DMS79 (cell line): ENCODE data around the gene FASN.

ENCODE experiments used
- DNase-seq: peaks from one replicate; lab custom pipeline; 2025; lab: John Stamatoyannopoulos, UW

FASN gene

DNA sequence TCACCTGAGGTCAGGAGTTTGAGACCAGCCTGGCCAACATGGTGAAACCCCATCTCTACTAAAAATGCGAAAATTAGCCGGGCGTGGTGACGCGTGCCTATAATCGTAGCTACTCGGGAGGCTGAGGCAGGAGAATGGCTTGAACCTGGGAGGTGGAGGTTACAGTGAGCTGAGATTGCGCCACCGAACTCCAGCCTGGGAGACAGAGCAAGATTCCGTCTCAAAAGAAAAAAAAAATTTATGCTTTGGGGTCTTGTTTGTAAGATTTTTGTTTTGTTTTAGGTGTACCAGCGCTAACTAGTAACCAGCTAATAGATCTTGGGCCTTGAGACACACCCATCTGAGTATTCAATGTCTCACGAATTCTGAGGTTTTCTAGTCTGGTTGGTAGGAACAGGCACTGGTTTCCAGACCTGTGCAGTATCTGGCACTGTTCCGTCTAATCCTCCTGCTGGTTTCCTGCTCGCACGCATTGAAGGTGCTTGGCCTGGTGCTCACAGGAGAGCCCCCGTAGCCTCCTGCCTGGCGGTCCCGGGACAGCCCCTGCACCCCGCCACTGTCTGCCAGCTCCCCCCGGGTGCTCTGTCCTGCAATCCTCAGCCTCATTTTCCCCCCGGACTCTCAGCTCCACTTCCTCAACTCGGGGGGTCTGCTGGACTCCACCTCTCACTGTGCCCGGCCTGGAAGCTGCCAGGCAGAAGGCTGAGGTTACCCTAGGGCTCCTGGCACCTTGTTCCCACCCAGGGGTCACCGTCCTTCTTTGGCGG, 21.8 kb downstream of the FASN start:
- no peak for DNase-seq

DNA sequence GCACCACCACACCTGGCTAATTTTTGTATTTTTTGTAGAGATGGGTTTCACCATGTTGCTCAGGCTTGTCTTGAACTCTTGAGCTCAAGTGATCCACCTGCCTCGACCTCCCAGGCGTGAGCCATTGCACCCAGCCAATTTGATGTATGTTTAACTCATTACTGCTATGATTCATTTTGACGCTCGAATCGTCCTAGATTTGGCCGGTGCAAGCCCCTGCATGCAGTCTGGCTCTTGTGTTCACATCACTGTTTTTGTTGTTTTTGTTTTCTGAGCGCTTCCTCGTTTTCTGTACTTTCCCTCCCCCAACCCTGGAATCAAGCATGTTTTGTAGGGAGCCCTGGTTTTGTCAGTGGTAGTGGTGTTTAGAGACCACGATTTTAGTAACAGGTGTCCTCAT, 24.6 kb downstream of the FASN start:
- DNase-seq: no peak

DNA sequence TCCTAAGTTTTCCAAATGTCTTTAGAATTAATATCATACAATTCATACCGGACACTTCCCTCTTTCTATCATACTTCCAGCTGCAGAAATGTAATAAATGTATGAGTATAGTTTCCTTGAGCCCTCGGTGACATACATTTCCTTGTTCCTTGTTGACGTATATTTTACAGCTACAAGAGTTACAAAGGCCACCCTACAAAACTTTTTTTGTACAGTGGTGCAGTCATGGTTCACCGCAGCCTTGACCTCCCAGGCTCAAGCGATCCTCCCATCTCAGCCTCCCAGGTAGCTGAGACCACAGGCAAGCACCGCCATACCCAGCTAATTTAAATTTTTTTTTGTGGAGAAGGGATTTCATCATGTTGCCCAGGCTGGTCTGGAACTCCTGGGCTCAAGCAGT, 25.2 kb downstream of the FASN start:
- no peak for DNase-seq

DNA sequence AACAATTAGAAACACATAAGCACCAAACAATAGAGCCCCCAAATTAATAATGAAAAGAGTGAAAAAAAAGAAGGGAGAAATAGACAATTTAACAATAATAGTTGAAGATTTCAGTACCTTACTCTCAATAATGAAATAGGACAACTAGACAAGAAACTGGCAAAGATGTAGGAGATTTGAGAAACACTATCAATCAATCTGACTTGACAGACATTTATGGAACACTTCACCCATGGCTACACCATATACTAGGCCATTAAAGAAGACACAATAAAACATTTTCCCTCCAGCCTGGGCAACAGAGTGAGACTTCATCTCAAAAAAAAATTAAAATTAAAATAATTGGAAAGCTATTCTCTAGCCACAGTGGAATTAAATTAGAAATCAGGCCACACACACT, 27.4 kb downstream of the FASN start:
- DNase-seq: no peak

GRCh38 chr17:82065638-82066303, 32.3 kb downstream of the FASN start, which contains the start of gene DUS1L:
TSS of gene DUS1L (minus strand) at chr17:82065804. CDS start at chr17:82065059, 745 bp downstream.
- DNase-seq: no peak

DNA sequence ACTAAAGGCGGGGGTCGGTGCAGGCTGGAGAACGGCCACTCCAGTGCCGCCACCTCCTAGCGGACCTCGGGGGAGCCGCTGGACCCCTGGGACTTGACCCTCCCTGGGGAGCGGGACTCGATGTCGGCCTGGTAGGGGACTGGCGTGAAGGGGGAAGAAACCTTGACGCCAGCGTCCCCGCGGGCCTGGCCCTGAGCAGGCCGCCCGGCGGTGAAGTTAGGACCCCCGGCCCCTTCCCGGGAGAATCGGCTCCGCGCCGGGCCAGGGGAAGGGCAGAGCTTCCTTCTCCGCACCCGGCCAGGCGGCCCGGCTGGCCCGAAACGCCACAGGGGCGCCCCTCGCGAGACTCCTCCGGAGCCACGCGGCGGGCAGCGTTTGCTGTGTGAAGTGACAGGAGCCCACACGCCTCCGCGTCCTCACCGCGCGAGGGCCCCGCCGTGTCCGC, 32.8 kb downstream of the FASN start:
- DNase-seq: no peak

DNA sequence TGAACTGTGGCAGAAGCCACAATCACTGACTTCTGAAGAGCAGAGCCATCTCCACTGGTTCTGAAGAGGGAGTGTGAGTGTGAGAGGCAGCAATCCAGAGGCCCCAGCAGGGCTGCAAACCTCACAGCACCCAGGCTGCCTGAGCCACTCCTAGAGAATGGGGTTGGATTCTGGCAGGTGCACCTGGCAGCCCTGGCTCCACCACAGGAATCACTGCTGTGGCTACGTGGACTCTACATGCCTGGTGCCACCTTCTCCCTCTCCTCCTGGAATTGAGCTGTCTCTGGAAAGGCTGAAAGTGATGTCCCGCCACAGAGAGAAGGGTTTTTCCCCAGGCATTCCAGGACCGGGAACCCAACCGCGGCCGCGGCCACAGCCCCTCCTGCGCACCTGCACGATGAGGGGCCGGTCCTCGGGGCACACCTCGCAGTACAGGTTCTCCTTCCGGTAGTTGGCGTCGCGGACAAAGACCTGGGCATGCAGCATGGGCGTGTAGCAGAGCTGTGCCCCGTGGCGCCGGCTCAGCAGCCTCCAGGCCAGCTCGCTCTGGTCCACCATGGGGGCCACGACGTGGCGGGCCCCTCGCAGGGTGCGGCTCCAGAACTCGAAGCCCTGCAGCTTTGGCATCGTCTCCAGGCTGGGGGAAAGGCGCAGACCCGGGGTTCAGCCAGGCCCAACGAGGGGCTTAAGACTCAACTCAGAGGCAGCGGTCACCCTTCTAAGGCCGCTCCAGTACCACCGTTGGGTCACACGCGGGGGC, 33.4 kb downstream of the FASN start:
- DNase-seq: no peak

GRCh38 chr17:82063424-82064415, 34.3 kb downstream of the FASN start:
- no peak for DNase-seq

- no peak for DNase-seq
Measured at GRCh38 chr17:82062984-82063368, 35.1 kb downstream of the FASN start.

- DNase-seq: no peak
Measured at GRCh38 chr17:82062076-82062983, 35.7 kb downstream of the FASN start.

DNA sequence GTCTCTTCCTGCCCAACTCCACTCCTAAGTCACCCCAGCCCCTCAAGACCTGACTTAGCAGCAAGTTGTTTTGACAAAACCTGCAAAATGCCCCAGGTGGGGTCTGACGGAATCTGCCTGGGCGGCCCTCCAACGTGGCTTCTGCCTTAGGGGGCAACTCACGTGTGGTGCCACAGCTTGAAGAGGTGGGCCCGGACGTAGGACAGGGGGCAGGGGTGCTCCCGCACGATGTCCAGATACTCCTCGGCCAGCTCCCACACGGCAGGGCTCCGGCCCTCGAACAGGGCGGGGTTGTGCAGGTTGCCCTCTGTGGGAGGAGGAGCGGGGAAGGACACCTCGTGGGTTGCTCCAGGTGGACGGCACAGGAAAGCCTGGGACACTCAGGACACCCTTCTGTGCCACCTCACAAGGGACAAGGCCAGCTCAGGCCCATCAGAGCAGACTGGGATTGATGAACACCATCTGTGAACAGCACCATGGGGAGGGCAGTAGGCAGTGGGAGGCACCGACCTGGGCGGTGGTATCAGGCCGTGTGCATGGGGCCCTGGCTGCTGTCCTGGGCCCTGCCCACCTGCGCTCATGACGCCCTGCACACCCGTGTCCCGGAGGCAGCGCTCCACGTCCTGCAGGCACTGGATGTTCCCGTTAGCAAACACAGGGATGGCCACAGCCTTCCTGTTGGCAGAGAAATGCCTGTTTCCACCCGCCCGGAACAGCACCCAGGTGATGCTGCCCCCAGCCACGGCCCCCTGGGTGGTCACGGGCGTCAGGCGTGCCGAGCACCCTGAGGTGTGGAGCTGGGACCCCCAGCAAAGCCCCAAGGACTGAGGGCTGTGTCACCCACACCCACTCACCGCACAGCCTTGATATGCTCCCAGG, 36.8 kb downstream of the FASN start:
- DNase-seq: no peak

DNA sequence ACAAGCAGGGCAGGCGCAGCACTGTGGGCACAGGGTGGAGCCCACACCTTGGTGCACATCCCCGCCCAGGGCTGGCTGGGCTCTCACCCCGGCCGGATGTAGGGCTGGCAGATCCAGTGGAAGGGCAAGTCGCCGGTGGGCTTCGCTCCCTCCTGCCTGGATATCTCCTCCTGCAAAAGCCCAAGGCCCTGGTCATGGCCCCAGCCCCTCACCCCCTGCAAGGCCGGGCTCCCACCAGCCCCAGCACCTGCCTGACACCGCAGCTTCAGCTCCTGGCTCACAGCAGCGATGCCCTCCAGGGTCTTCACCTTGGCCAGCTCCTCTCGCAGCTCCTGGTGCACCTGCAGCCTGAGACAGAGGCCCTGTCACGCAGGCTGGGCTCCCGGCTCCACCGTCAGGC, 37.4 kb downstream of the FASN start:
- no peak for DNase-seq

DNA sequence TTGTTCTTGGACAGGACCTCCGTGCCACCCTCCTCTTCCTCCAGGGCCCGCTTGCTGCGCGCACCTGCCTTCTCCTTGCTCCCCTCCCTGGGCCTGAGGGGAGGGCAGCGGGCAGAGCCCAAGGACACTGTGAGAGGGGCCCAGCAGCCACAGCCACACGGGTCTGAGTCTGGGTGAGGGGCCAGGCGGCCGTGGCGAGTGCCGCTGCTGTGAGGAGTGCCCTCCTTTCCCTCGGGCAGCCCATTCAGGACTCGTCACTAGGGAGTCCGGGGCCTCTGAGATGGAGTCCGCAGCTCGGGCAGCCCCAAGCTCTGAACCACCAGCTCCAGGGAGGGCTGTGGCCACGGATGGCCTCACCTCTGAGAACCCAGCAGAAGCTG, 38.0 kb downstream of the FASN start:
- DNase-seq: no peak

DNA sequence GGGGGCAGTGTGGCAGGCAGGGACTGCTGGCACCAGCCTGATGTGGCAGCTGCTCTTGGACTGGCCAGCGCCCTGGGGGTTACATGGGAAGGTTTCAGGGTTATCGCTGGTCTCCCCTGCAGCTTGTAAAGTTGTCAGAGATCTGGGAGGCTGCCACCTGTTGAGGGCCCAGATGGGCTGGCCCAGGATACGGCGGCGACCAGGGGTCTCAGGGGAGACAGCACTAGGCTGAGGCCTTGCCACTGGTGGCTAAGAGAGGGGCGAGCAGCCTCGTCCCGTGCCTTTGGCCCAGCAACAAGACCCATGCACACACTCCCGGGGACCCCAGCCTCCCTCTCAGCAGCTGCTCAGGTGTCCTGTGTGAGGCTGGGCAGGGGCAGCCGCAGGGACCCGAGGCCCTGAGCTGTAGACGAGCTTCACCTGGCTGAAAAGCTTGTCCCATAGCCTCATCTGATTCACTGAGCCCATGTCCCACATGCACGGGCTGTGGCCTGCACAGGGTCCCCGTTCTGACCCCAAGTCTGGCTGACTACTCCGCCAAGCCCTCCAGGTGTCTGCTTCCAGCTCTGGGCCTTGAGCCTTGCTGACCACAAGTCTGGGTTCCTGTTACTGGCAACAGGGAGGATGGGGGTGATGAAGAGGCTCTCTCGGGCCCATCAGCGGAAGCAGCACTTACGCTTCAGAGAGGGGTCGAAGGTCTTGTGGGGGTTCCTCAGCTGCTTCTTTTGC, 38.6 kb downstream of the FASN start:
- DNase-seq: no peak

DNA sequence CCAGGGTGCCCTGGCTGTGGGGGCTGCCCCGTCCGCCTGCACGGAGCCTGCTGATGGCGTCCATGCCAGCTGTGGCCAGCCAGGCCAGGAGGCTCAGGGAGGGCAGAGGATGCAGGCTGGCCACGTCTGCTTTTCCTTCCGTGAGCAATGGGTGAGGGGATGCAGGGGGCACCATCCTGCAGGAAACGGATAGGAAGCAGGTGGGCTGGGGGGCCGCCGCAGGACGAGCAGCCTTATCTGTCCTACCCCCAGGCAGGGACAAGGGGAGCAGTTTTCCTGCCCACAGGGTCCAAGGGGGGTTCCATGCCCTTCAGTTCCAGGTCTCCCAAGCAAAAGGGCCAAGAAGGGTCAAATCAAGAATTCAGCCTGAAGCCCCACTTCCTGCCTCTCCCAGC, 39.2 kb downstream of the FASN start:
- DNase-seq: no peak

DNA sequence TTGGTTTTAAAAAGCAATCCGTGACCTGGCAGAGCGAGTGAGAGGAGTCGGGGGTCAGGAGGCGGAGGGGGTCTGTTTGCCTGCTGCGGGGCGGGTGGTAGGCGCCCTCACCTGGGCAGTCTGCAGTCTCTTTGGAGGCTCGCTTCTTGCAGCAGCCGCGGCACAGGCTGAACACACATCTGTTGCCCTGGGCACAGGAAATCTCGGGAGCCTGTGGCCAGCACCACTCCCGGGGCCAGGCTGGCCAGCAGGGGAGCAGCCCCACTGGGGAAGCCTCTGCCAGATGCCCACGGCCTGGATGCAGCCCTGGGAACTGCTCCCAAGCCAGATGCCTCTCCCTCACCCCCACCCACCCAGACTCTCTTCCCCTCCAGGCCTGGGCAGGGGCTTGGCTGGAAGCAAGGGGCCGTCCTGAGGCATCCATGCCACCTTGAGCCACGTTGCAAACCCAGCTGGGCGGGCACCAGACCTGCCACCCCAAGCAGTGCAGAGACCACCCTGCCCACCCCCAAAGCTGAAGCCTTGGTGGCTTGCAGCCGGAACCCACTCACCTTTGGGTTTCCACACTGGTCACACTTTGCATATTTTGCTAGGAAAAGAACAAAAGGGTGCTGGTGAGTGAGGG, 39.7 kb downstream of the FASN start:
- DNase-seq: no peak

DNA sequence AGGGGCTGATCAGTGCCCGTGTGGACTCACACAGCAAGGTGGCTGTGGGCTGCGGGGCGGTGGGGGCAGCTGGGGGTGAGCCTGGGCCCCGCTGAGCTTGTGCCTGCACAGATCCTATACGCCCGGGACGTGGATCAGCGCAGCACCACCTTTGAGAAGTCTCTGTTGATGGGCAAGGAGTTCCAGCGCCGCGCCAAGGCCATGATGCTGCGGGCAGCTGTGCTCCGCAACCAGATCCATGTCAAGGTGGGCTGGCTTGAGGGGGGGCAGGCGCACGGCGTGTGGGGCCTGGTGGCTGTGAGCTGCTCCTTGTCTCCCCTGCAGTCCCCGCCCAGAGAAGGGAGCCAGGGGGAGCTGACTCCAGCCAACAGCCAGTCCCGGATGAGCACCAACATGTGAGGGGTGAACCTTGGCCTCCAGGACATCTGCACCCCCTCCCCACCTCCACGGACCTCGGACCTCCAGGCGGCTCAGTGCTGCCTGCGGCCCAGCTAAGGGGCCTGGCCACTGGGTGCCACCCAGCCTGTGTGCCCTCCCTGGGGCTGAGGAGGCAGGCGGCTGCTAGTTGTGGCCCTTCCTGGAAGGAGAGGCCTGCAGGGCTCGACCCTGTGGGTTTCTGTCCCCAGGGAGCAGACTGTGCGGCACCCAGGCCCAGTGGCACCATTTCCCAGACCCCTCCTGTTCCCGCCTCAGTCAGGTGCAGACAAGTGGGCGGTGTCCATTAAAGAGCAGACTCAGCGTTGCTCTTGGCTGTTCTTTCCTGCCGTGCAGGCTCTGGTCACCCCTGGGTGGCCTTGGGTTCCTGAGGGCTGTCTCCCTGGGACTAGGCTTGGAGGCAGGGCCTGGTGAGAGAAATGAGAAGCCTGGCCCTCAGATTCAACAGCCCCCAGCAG, 41.1 kb downstream of the FASN start:
- DNase-seq: no peak
